Natural killer cell (primary cell): ENCODE data around the gene LARGE1. TPM values are rescaled to one million over a fixed set of nuclear protein-coding genes. Genes with fewer than 3 reads are reported as not detected.

Experiments
- ATAC-seq, 3 donors: fragments of 150-1000 bp in 2 of 3; fragments of 200-7000 bp in 1 of 3; cut with Tn5 transposase; 1 replicate in 1 of 3; 2 replicates in 2 of 3; pipeline ENCODE4 v1.10.0; 2021; ENCODE audit warnings: mild to moderate bottlenecking in 2 of 3, moderate library complexity in 2 of 3
- DNase-seq, 2 donors: peaks; one replicate each; pipeline versions ENCODE4 v3.0.0 to v3.0.0-alpha.2; 2013 to 2021; ENCODE audit warnings: mixed read lengths in 1 of 2
- H3K27ac ChIP-seq: one replicate; pipeline ENCODE4 v1.5.1; 2013; ENCODE audit warnings: mild to moderate bottlenecking, low read length
- H3K27me3 ChIP-seq: one replicate; pipeline ENCODE4 v1.6.1; 2013; ENCODE audit warnings: low read length; ENCODE audit not compliant: control insufficient read depth, insufficient read depth
- H3K36me3 ChIP-seq: one replicate; pipeline ENCODE4 v1.6.1; 2013; ENCODE audit warnings: low read length; ENCODE audit not compliant: control insufficient read depth, insufficient read depth
- H3K4me1 ChIP-seq: one replicate; pipeline ENCODE4 v1.6.1; 2013; ENCODE audit warnings: low read length; ENCODE audit not compliant: control insufficient read depth, insufficient read depth
- H3K4me3 ChIP-seq: one replicate; pipeline ENCODE4 v1.5.1; 2013; ENCODE audit warnings: low read length
- H3K9me3 ChIP-seq: one replicate; pipeline ENCODE4 v1.6.1; 2013; ENCODE audit warnings: low read length; ENCODE audit not compliant: control insufficient read depth, insufficient read depth
- H3K27ac Mint-ChIP-seq, 2 donors: one replicate each; pipeline ENCODE4 v1.8.0; 2022; ENCODE audit warnings: mild to moderate bottlenecking in 2 of 2, mixed read lengths in 2 of 2, moderate library complexity in 1 of 2
- H3K27me3 Mint-ChIP-seq, 2 donors: one replicate each; pipeline ENCODE4 v1.8.0; 2022; ENCODE audit warnings: low read depth in 2 of 2, mixed read lengths in 2 of 2
- H3K36me3 Mint-ChIP-seq: one replicate; pipeline ENCODE4 v1.8.0; 2022; ENCODE audit warnings: mixed read lengths
- H3K4me1 Mint-ChIP-seq, 2 donors: one replicate each; pipeline ENCODE4 v1.8.0; 2022; ENCODE audit warnings: mixed read lengths in 2 of 2
- H3K4me3 Mint-ChIP-seq: one replicate; pipeline ENCODE4 v1.8.0; 2022; ENCODE audit warnings: mild to moderate bottlenecking, moderate library complexity, mixed read lengths
- H3K9me3 Mint-ChIP-seq, 2 donors: one replicate each; pipeline ENCODE4 v1.8.0; 2022; ENCODE audit warnings: mixed read lengths in 2 of 2
- CTCF ChIP-seq: fragments of 200-600 bp; IDR thresholded peaks from one replicate; pipeline ENCODE4 v1.8.0; 2022; ENCODE audit warnings: antibody characterized with exemption
- WGBS: methylation state at CpG from one replicate; pipeline ENCODE4 v1.1.7; 2013; ENCODE audit warnings: missing lambda C conversion rate; ENCODE audit not compliant: insufficient coverage; 5-methylcytosine and 5-hydroxymethylcytosine counted together
- intact Hi-C: fragments of 100-400 bp; cut with micrococcal nuclease; formaldehyde crosslinking; loops from one replicate; pipeline ENCODE4 v1.14.2; 2022
- total RNA-seq, 4 donors: library from RNA; stranded (reverse); fragments of 120-200 nt in 1 of 4; gene quantifications; one replicate each; pipeline versions ENCODE4 v1.2.3 to v1.2.4, GENCODE V29; 2013 to 2022

Gene LARGE1
- total RNA-seq, 3 donors from 2014 or later (not counting 1 experiment from before 2014, with no cell fraction given): 2.6 to 11.6 (median 4.1) TPM

GRCh38 chr22:33789690-33790253 lies 130.5 kb downstream of the LARGE1 start:
- TF ChIP-seq CTCF: no peak
- H3K4me1 ChIP-seq: no peaks in the 10 kb centered on the region
- H3K4me1 Mint-ChIP-seq: no peaks in the 10 kb centered on the region
- no peak overlapping the region for H3K27ac ChIP-seq
- H3K27ac Mint-ChIP-seq: no peak overlapping the region
- intact Hi-C loops: no loop called here
- 91% methylated on average over 2 of the region's 4 CpGs for WGBS
- ATAC-seq (no peak), DNase-seq (no peak)
- no peak overlapping the region for H3K4me3 Mint-ChIP-seq
- H3K36me3 Mint-ChIP-seq: no peaks in the 10 kb centered on the region
- H3K36me3 ChIP-seq: no peaks in the 10 kb centered on the region
- peaks cover 15% of the 10 kb centered on the region for H3K9me3 ChIP-seq
- peaks cover 11 to 12% of the 10 kb centered on the region in 2 donors for H3K9me3 Mint-ChIP-seq
- no peaks in the 10 kb centered on the region for H3K27me3 Mint-ChIP-seq
- H3K4me3 ChIP-seq: no peak overlapping the region
- no peaks in the 10 kb centered on the region for H3K27me3 ChIP-seq

GRCh38 chr22:33788927-33789326 lies 131.3 kb downstream of the LARGE1 start:
- Mint-ChIP-seq H3K36me3 (no peaks in the 10 kb centered on the region), H3K9me3 (peaks cover 11 to 12% of the 10 kb centered on the region in 2 donors), H3K4me3 (no peak overlapping the region), H3K4me1 (no peaks in the 10 kb centered on the region), H3K27me3 (no peaks in the 10 kb centered on the region), H3K27ac (no peak overlapping the region)
- ATAC-seq (no peak), DNase-seq (no peak)
- H3K27me3 ChIP-seq: no peaks in the 10 kb centered on the region
- WGBS: 83% methylated on average over 3 of the region's 3 CpGs
- no peak for TF ChIP-seq CTCF
- no peak overlapping the region for H3K4me3 ChIP-seq
- no peak overlapping the region for H3K27ac ChIP-seq
- no peaks in the 10 kb centered on the region for H3K36me3 ChIP-seq
- intact Hi-C loops: no loop called here
- H3K4me1 ChIP-seq: no peaks in the 10 kb centered on the region
- H3K9me3 ChIP-seq: peaks cover 15% of the 10 kb centered on the region

GRCh38 chr22:33787645-33788456 lies 132.4 kb downstream of the LARGE1 start:
- intact Hi-C loops: no loop called here
- Histone ChIP-seq H3K4me1 (no peaks in the 10 kb centered on the region), H3K4me3 (no peak overlapping the region), H3K27me3 (no peaks in the 10 kb centered on the region), H3K27ac (no peak overlapping the region), H3K9me3 (peaks cover 15% of the 10 kb centered on the region), H3K36me3 (no peaks in the 10 kb centered on the region)
- no peak for ATAC-seq
- no peaks in the 10 kb centered on the region for H3K36me3 Mint-ChIP-seq
- no peak for TF ChIP-seq CTCF
- H3K27me3 Mint-ChIP-seq: no peaks in the 10 kb centered on the region
- WGBS: 84% methylated on average over 4 of the region's 4 CpGs
- H3K9me3 Mint-ChIP-seq: peaks cover 11 to 14% of the 10 kb centered on the region in 2 donors
- H3K27ac Mint-ChIP-seq: no peak overlapping the region
- no peaks in the 10 kb centered on the region for H3K4me1 Mint-ChIP-seq
- no peak overlapping the region for H3K4me3 Mint-ChIP-seq
- DNase-seq: no peak
